Ovary (tissue), 3 donors: ENCODE measurements around the gene TAF12.

ENCODE experiments used
- CTCF ChIP-seq, 3 donors: fragments of 450-650 bp in 2 of 3; fragments of 200-600 bp in 1 of 3; IDR thresholded peaks; one replicate each; pipeline versions ENCODE4 v1.5.1 to v1.8.0; 2016 to 2022; ENCODE audit warnings: antibody characterized with exemption in 3 of 3, mild to moderate bottlenecking in 1 of 3
- EP300 ChIP-seq: sonication (generic); formaldehyde crosslinking; IDR thresholded peaks from one replicate; pipeline ENCODE4 v1.6.1; 2017; ENCODE audit warnings: antibody characterized with exemption
- POLR2A ChIP-seq: fragments of 450-650 bp; IDR thresholded peaks from one replicate; pipeline ENCODE4 v1.6.1; 2017; ENCODE audit warnings: antibody characterized with exemption, mild to moderate bottlenecking, moderate library complexity
- donor health status: DM: no; HTN: no; CAD: no.

DNA sequence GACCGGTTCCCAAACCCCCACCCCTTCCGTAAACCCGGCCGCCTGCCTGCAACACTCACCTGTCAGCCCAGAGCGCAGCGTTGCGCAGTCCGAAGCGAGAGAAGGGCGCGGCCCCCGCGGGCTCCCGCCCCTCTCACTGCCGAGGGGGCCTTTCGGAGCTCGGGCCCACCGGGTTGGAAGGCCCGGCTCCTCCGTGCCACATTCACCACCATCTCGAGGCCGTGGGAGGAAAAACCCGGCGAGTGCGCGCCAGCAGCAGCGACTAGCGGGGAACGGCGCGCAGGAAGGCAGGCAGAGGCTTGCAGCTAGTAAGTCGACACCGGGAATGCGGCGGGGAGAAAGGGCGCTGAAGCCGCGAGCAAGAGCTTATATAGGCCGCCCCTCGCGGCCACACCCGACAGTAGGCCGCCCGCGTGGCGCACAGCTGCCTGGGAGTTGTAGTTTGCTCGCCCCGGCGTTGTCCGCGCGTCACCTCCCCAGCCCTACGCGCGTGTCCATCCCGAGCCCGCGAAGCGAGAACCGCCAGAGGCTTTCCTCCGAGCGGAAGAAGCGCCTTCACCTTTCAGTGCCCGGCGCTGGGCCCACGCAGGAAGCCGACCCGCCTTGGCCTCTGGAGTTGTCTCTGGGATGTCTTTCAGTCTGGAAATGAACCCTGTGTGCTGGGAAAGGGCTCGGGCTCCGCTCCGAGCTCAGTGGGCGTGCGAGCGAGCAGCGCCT is 61.2 kb downstream of the TAF12 start:
- TF ChIP-seq EP300 (no peak), CTCF (IDR thresholded peaks at IDR 0.05) (peak; percentile 14 to 49 (median 47)), POLR2A (peak; percentile 86)
